ENCODE results near the gene COPG2. TPM values are rescaled to one million over a fixed set of nuclear protein-coding genes. Genes with fewer than 3 reads are reported as not detected.

Gene COPG2
- total and polyA plus RNA-seq, 2 experiments from 2014 or later = 3.0 to 41.0 TPM

- Histone ChIP-seq H2AFZ (no peak overlapping the region), H3K4me1 (ENCODE audit: insufficient read depth) (no peaks in the 10 kb centered on the region), H4K20me1 (ENCODE audit: insufficient read depth, poor library complexity, severe bottlenecking) (no peaks in the 10 kb centered on the region), H3K4me3 (no peak overlapping the region), H3K36me3 (replicated peaks; ENCODE audit: insufficient read depth, low read depth) (no peaks in the 10 kb centered on the region), H3K9me3 (ENCODE audit: low read depth) (no peaks in the 10 kb centered on the region), H3K27me3 (no peaks in the 10 kb centered on the region), H3K79me2 (no peaks in the 10 kb centered on the region), H3K9me2 (replicated peaks; ENCODE audit: insufficient read depth) (no peaks in the 10 kb centered on the region), H3K4me2 (no peak overlapping the region), H3K27ac (no peak overlapping the region)
- DNase-seq (ENCODE audit: low spot score) = no peak
- 96% methylated on average over 4 of the region's 4 CpGs for WGBS (ENCODE audit: low lambda C conversion rate, missing lambda C conversion rate)
- TF ChIP-seq, protein P1, sequence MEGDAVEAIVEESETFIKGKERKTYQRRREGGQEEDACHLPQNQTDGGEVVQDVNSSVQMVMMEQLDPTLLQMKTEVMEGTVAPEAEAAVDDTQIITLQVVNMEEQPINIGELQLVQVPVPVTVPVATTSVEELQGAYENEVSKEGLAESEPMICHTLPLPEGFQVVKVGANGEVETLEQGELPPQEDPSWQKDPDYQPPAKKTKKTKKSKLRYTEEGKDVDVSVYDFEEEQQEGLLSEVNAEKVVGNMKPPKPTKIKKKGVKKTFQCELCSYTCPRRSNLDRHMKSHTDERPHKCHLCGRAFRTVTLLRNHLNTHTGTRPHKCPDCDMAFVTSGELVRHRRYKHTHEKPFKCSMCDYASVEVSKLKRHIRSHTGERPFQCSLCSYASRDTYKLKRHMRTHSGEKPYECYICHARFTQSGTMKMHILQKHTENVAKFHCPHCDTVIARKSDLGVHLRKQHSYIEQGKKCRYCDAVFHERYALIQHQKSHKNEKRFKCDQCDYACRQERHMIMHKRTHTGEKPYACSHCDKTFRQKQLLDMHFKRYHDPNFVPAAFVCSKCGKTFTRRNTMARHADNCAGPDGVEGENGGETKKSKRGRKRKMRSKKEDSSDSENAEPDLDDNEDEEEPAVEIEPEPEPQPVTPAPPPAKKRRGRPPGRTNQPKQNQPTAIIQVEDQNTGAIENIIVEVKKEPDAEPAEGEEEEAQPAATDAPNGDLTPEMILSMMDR (IDR thresholded peaks at IDR 0.05; ENCODE audit: poor library complexity) = no peak
- TF ChIP-seq EZH2phosphoT487 (IDR thresholded peaks at IDR 0.05; ENCODE audit: low read depth, severe bottlenecking, unreplicated experiment) (no peak), EZH2 (IDR thresholded peaks at IDR 0.05; ENCODE audit: borderline replicate concordance) (no peak)
These were observed 39.5 kb upstream of the COPG2 start for GRCh38 chr7:130708001-130708400.

DNA sequence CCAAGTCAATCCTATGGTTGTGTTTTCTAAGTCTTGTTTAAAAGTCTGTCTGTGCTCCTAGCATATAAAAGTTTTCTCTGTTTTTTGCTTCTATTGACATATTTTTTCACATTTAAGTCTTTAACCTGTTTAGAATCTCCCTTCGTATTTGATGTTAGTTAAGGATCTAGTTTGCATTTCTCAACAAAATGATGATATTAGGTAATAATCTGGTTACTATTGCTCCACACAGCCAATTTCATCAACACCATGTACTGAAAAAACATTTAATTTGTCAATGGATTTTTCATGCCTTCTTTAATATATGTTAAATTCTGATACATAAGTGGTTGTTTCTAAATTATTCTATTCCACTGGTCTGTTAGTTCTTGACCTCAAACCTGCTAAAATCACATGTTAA is 35.3 kb upstream of the COPG2 start:
- no peak overlapping the region for H3K4me3 ChIP-seq
- WGBS (ENCODE audit: low lambda C conversion rate, missing lambda C conversion rate) = 82% methylated on average over 1 of the region's 1 CpG
- H4K20me1 ChIP-seq (ENCODE audit: insufficient read depth, poor library complexity, severe bottlenecking) = no peaks in the 10 kb centered on the region
- H3K27me3 ChIP-seq = no peaks in the 10 kb centered on the region
- no peaks in the 10 kb centered on the region for H3K79me2 ChIP-seq
- TF ChIP-seq, protein P1 (IDR thresholded peaks at IDR 0.05; ENCODE audit: poor library complexity) = no peak
- TF ChIP-seq EZH2phosphoT487 (IDR thresholded peaks at IDR 0.05; ENCODE audit: low read depth, severe bottlenecking, unreplicated experiment) (no peak), EZH2 (IDR thresholded peaks at IDR 0.05; ENCODE audit: borderline replicate concordance) (no peak)
- no peak for DNase-seq (ENCODE audit: low spot score)
- no peak overlapping the region for H3K4me2 ChIP-seq
- H3K9me3 ChIP-seq (ENCODE audit: low read depth) = no peaks in the 10 kb centered on the region
- H3K36me3 ChIP-seq (replicated peaks; ENCODE audit: insufficient read depth, low read depth) = no peaks in the 10 kb centered on the region
- H2AFZ ChIP-seq = no peak overlapping the region
- no peak overlapping the region for H3K27ac ChIP-seq
- H3K4me1 ChIP-seq (ENCODE audit: insufficient read depth) = no peaks in the 10 kb centered on the region
- no peaks in the 10 kb centered on the region for H3K9me2 ChIP-seq (replicated peaks; ENCODE audit: insufficient read depth)

DNA sequence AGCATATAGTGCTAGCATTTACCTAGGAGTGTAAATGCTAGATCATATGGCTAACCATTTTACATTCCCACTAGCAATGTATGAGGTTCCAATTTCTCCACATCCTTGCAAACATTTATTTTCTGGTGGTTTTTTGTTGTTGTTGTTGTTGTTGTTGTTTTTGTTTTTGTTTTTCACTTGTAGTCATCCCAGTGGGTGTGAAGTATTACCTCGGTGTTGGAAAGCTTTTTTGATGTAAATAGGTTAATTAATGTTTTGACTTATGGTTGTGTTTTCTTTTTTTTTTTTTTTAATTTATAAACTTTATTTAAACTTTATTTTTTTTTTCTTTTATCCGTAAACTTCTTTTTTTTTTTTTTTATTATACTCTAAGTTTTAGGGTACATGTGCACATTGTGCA is 33.1 kb upstream of the COPG2 start:
- Histone ChIP-seq H4K20me1 (ENCODE audit: insufficient read depth, poor library complexity, severe bottlenecking) (no peaks in the 10 kb centered on the region), H3K36me3 (replicated peaks; ENCODE audit: insufficient read depth, low read depth) (no peaks in the 10 kb centered on the region), H3K4me1 (ENCODE audit: insufficient read depth) (no peaks in the 10 kb centered on the region), H3K9me3 (ENCODE audit: low read depth) (no peaks in the 10 kb centered on the region), H3K79me2 (no peaks in the 10 kb centered on the region), H3K27me3 (no peaks in the 10 kb centered on the region), H3K4me3 (no peak overlapping the region), H3K4me2 (no peak overlapping the region), H3K27ac (no peak overlapping the region), H2AFZ (no peak overlapping the region), H3K9me2 (replicated peaks; ENCODE audit: insufficient read depth) (no peaks in the 10 kb centered on the region)
- TF ChIP-seq EZH2phosphoT487 (IDR thresholded peaks at IDR 0.05; ENCODE audit: low read depth, severe bottlenecking, unreplicated experiment) (no peak), EZH2 (IDR thresholded peaks at IDR 0.05; ENCODE audit: borderline replicate concordance) (no peak)
- TF ChIP-seq, protein P1 (IDR thresholded peaks at IDR 0.05; ENCODE audit: poor library complexity) = no peak
- WGBS (ENCODE audit: low lambda C conversion rate, missing lambda C conversion rate) = 88% methylated on average over 2 of the region's 2 CpGs
- DNase-seq (ENCODE audit: low spot score) = no peak

DNA sequence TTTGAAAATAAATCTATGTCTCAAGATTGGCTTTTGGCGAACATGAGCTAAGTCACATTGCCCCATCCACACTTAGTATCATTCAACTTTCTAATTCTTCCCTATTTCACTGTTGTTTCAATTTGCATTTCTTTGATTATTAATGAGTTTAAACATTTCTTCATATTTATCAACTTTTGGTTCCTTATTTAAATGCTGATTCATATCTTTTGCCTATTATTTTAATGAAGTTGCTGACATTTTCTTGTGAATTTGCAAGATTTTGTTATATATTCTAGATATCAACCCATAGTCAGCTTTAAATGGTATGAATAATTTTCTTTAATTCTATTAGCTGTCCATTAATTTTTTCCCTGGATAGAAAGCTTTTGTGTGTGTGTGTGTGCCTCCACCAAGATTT is 32.2 kb upstream of the COPG2 start:
- no peak for TF ChIP-seq EZH2 (IDR thresholded peaks at IDR 0.05; ENCODE audit: borderline replicate concordance)
- TF ChIP-seq, protein P1 (IDR thresholded peaks at IDR 0.05; ENCODE audit: poor library complexity) = no peak
- no peak for TF ChIP-seq EZH2phosphoT487 (IDR thresholded peaks at IDR 0.05; ENCODE audit: low read depth, severe bottlenecking, unreplicated experiment)
- 97% methylated on average over 1 of the region's 1 CpG for WGBS (ENCODE audit: low lambda C conversion rate, missing lambda C conversion rate)
- no peak for DNase-seq (ENCODE audit: low spot score)
- Histone ChIP-seq H2AFZ (no peak overlapping the region), H3K4me2 (no peak overlapping the region), H3K4me3 (no peak overlapping the region), H3K27ac (no peak overlapping the region), H3K9me2 (replicated peaks; ENCODE audit: insufficient read depth) (no peaks in the 10 kb centered on the region), H3K79me2 (no peaks in the 10 kb centered on the region), H3K4me1 (ENCODE audit: insufficient read depth) (no peaks in the 10 kb centered on the region), H3K27me3 (no peaks in the 10 kb centered on the region), H4K20me1 (ENCODE audit: insufficient read depth, poor library complexity, severe bottlenecking) (no peaks in the 10 kb centered on the region), H3K36me3 (replicated peaks; ENCODE audit: insufficient read depth, low read depth) (no peaks in the 10 kb centered on the region), H3K9me3 (ENCODE audit: low read depth) (no peaks in the 10 kb centered on the region)

Measured in hepatocyte (in vitro differentiated cells).